Measurements from ENCODE around the gene HAUS3. TPM values are rescaled to one million over a fixed set of nuclear protein-coding genes. Genes with fewer than 3 reads are reported as not detected.
A peak's percentile ranks its signal among the peaks of the same experiment; 100 is the strongest.

Gene HAUS3
- total and polyA plus RNA-seq, 4 donors = 2.3 to 13.9 (median 5.3) TPM

- no peak for DNase-seq (ENCODE audit: low spot score)
- H3K9ac ChIP-seq (ENCODE audit: low read depth in 1 of 2, low read length in 2 of 2) = no peak overlapping the region
- H3K4me1 ChIP-seq (ENCODE audit: control insufficient read depth in 4 of 4, insufficient read depth in 4 of 4, low read length in 3 of 4) = peaks cover 3 to 8% (median 7%) of the 10 kb centered on the region in 4 donors
Measured at GRCh38 chr4:2245787-2246275, 3.9 kb upstream of the HAUS3 start.

GRCh38 chr4:2245057-2245786 lies 3.3 kb upstream of the HAUS3 start:
- 73% methylated on average over 7 of the region's 7 CpGs for WGBS
- H3K27ac ChIP-seq (ENCODE audit: low read depth in 1 of 2, low read length in 2 of 2) = peak overlapping the region in 1 of 2 donors; percentile 46
- TF ChIP-seq NR2F2 (IDR thresholded peaks at IDR 0.05) = no peak
- TF ChIP-seq ATF3 (IDR thresholded peaks at IDR 0.05) = no peak
- no peak for TF ChIP-seq HNF4A (conservative IDR thresholded peaks at IDR 0.05)
- TF ChIP-seq SP1 (IDR thresholded peaks at IDR 0.05) = no peak
- no peak for TF ChIP-seq RAD21 (IDR thresholded peaks at IDR 0.05)
- no peak for TF ChIP-seq GABPA (IDR thresholded peaks at IDR 0.05 in 1 of 2, conservative IDR thresholded peaks at IDR 0.05 in 1 of 2)
- TF ChIP-seq MAX (IDR thresholded peaks at IDR 0.05) = no peak
- TF ChIP-seq CTCF (IDR thresholded peaks at IDR 0.05; ENCODE audit: low read depth, low read length, missing input control) = no peak
- TF ChIP-seq ZBTB33 (IDR thresholded peaks at IDR 0.05) = no peak
- no peak for TF ChIP-seq REST (IDR thresholded peaks at IDR 0.05)

More at GRCh38 chr4:2245787-2246275, 3.9 kb upstream of the HAUS3 start:
- H3K9me3 ChIP-seq (ENCODE audit: control insufficient read depth in 4 of 4, low read length in 3 of 4) = no peaks in the 10 kb centered on the region
- H3K36me3 ChIP-seq (ENCODE audit: control insufficient read depth in 4 of 4, insufficient read depth in 3 of 4, low read depth in 1 of 4, low read length in 3 of 4) = peaks cover 4 to 22% (median 12%) of the 10 kb centered on the region in 4 donors
- H3K27me3 ChIP-seq (ENCODE audit: control insufficient read depth in 4 of 4, insufficient read depth in 4 of 4, low read length in 3 of 4) = no peaks in the 10 kb centered on the region
- H3K27ac ChIP-seq (ENCODE audit: low read depth in 1 of 2, low read length in 2 of 2) = peak overlapping the region in 1 of 2 donors; percentile 46
- TF ChIP-seq JUND (IDR thresholded peaks at IDR 0.05) = no peak
- TF ChIP-seq MAX (IDR thresholded peaks at IDR 0.05) = no peak
- no peak for TF ChIP-seq REST (IDR thresholded peaks at IDR 0.05)
- no peak for TF ChIP-seq GABPA (IDR thresholded peaks at IDR 0.05 in 1 of 2, conservative IDR thresholded peaks at IDR 0.05 in 1 of 2)
- no peak for TF ChIP-seq TAF1 (conservative IDR thresholded peaks at IDR 0.05)
- no peak for TF ChIP-seq HNF4G (IDR thresholded peaks at IDR 0.05)
- WGBS = 89% methylated on average over 7 of the region's 7 CpGs
- no peak overlapping the region for H3K4me3 ChIP-seq (ENCODE audit: low read depth in 1 of 3, low read length in 3 of 3)

More at GRCh38 chr4:2245057-2245786, 3.3 kb upstream of the HAUS3 start:
- Histone ChIP-seq H3K36me3 (ENCODE audit: control insufficient read depth in 4 of 4, insufficient read depth in 3 of 4, low read depth in 1 of 4, low read length in 3 of 4) (peaks cover 2 to 17% (median 8%) of the 10 kb centered on the region in 4 donors), H3K4me1 (ENCODE audit: control insufficient read depth in 4 of 4, insufficient read depth in 4 of 4, low read length in 3 of 4) (peaks cover 7 to 14% (median 13%) of the 10 kb centered on the region in 4 donors), H3K27me3 (ENCODE audit: control insufficient read depth in 4 of 4, insufficient read depth in 4 of 4, low read length in 3 of 4) (no peaks in the 10 kb centered on the region), H3K9ac (ENCODE audit: low read depth in 1 of 2, low read length in 2 of 2) (no peak overlapping the region), H3K4me3 (ENCODE audit: low read depth in 1 of 3, low read length in 3 of 3) (no peak overlapping the region), H3K9me3 (ENCODE audit: control insufficient read depth in 4 of 4, low read length in 3 of 4) (no peaks in the 10 kb centered on the region)
- DNase-seq (ENCODE audit: low spot score) = no peak

Data from liver (tissue), 9 donors.